Activated T-cell treated with anti-CD3 and anti-CD28 coated beads, Interleukin-2, amount 50 U/mL, for 48 hours (primary cell): ENCODE data around the gene MKI67.
A peak's percentile ranks its signal among the peaks of the same experiment; 100 is the strongest.

Experiments
- DNase-seq, 2 experiments: peaks; one replicate each; pipeline ENCODE4 v3.0.0-alpha.2; 2020

Gene MKI67

GRCh38 chr10:128081222-128081621 lies 45.0 kb downstream of the MKI67 start:
- DNase-seq: no peak

DNA sequence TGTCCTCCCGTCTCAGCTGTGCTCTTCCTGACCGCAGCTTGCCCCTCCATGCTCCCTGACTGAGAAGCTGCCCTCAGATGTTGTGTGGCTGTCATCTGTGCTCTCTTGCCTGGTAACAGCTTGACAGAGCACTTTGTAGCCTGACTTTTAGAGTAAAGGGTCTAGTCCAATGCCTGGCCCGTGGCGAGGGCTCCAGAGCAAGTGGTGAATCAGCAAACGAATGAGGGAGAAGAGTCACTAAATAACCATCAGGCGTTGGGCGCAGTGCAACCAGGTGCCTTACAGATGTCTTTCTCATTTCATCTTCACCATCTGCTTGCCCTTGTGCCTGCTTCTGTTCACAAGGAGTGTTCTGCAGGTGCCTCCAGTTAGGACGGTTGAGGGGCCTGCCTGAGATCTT lies 45.6 kb downstream of the MKI67 start:
- peak in 1 of 2 experiments; percentile 16 for DNase-seq

GRCh38 chr10:128080231-128080630 lies 46.0 kb downstream of the MKI67 start:
- DNase-seq: peak in 1 of 2 experiments; percentile 10

DNA sequence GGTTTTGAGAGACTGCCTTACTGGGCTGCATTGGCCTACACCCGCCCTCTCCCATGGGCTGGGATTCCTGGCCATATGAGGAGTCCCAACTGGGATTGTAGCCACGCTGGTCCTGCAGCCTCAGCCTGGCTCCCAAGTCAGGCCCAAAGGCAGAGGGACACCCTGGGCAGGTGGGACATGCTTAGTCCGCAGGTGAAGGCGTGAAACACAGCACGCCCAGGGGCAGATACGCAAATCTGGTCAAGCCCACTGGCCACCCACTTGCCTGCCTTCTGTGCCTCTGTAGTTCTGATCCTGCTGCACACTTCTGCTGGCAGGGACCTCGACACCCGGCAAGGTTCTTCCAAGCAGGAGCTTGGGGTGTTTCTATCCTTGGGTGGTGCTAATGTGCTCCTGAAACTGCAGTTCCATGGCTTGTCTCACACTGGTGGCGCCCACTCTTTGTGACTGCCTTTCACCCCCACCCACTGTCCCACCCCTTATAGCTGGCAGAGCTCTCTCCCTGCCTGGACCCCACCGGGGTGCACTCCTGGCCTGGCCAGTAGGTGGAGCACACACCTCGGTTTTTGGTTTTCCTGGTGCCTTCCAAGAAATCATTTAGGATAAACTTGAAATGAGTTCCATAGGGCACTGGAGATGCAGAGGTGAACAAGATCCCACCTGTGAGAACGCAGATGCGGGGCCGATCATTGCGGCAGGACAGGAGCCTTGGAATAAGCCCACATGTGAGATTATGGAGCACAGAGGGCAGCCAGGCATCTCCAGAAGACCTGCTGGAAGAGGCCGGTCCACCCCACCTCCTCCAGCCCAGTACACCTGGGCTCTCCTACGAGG lies 47.9 kb downstream of the MKI67 start:
- DNase-seq: peak; percentile 65 to 67

DNA sequence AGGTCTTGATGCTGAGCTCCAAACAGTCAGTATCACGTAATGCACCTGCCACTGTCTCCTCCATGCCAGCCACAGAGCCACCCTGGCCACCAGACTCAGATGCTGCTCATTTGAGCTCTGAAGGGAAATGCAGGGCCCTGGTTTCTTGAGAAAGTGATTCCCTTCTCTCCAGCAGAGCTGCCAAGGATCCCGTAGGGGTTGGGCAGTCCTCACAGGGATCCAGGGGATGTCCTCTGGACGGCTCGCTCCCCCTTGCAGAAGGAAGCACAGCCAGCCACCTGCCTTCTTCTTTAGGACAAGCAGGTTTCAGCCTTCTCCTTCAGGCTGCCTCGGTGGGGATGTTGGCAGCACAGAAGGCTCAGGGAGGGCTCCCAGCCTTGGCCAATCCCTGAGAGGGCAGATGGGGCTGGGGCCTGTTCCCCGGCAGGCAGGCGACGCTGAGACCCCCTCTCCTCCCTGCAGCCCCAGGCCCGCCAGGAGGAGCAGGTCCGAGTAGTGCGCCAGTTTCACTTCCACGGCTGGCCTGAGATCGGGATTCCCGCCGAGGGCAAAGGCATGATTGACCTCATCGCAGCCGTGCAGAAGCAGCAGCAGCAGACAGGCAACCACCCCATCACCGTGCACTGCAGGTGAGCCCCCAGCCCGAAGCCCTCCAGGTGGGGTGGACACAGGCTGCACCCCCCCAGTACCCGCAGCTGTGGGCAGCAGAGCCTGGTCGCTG lies 48.9 kb downstream of the MKI67 start:
- peak; percentile 11 for DNase-seq

- DNase-seq: no peak
Measured at GRCh38 chr10:128074589-128074988, 51.6 kb downstream of the MKI67 start.

DNA sequence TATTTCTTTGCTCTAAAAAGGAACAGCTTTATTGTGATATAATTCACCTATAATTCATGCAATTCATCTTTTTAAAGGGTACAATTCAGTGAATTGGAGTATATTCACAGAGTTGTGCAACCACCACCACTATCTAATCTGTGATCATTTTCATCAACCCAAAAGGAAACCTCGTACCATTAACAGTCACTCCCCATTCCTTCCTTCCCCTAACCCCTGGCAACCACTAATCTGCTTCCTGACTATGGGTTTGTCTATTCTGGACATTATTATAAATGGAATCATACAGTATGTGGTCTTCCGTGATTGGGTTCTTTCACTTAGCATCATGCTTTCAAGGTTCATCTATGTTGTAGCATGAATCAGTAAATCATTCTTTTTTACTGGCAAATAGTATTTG lies 52.3 kb downstream of the MKI67 start:
- no peak for DNase-seq

DNA sequence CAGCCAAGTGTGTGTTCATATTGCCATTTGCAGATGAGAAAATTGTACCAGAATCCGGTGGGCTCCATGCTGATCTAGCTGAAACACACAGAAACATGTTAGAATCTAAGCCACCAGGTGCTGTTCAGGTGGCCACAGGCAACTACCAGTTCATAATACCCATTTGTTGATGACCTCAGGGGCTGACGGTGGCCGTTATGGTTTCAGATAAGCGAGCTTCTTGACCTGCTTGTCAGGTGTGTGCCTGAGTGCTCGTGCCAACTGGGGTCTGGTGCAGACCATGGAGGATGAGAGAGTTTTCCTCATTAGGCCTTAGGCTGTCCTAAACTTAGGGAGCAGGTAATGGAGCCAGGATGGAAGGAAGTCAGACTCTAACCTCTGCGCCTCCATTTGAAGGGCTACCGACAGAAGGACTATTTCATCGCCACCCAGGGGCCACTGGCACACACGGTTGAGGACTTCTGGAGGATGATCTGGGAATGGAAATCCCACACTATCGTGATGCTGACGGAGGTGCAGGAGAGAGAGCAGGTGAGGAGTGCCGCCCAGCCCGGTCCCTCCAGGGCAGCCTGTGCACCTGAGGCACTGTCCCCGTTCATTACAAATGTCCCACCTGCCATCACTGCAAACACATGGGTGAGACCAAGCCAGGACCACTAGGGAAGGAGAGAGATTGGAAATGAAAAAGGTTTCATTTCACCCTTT lies 53.1 kb downstream of the MKI67 start:
- DNase-seq: no peak

DNA sequence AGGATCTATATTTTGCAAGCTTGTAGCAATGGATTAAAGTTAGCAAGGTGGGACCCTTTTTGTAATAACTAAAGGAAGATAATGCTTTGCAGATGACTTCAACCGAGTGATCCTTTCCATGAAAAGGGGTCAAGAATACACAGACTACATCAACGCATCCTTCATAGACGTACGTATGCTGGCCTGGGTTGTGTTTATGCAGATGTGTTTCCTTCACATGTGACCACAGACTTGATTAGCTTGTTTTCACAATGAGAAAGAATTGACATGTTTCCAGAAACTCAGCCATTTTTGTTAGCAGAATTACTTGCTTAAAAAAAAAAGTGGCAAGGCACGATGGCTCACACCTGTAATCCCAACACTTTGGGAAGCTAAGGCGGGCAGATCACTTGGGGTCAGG lies 54.2 kb downstream of the MKI67 start:
- DNase-seq: no peak

GRCh38 chr10:128071417-128071782 lies 54.8 kb downstream of the MKI67 start:
- DNase-seq: no peak

DNA sequence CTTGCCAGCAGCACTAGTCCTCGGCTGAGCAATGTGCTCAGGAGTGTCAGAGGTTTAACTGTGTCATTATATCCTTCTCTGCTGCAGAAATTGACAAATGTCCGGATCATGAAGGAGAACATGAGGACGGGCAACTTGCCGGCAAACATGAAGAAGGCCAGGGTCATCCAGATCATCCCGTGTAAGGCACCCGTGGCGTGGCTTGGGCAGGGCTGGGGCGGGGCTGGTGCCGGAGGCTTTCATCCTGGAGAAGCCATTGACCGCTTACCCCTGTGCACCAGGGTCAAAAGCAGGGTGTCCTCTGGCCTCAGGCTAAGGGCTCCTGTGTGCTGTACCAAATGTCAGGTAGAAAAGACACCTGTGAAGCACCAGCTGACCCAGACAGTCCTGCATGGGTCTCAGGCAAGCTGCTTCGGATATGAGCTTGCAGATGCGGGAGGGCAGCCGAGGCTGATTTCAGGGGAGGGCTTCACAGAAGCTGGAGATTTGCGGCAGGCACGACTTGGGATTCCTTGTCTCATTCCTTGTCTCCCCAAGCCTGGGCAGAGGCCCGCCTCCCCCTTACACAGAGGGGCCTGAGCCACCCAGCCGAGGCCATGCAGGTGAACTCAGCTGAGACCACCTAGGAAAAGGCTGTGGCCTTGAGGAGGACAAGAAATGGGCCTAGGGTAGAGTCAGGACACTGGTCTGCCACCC lies 55.4 kb downstream of the MKI67 start:
- no peak for DNase-seq

- no peak for DNase-seq
Measured at GRCh38 chr10:128070161-128070560, 56.1 kb downstream of the MKI67 start.

DNA sequence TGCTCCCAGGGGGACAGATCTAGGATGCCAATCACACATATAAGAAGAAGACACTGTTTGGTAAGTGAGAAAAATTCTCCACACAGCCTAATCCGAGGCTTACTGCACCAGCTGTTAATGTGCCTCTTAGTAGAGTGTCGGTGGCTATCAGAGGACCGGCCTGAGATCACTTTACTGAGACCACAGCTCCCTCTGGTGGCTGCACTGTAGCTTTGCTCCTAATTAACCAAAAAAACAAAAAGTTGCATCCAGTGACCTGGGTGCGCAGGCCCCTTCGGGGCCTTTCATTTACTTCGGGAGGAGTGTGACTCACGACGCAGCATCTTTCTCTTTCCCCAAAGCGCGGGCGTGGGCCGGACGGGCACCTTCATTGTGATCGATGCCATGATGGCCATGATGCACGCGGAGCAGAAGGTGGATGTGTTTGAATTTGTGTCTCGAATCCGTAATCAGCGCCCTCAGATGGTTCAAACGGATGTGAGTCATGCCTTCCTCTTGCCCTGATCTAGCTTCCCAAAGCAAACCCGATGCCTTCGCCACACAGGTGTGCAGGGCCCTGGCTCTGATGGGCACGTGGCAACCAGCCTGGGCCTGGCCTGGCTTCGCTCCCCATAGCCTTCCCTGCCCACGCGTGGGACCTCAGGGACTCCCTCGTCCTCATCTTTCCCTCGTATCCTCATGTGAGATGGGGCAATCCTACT lies 56.7 kb downstream of the MKI67 start:
- DNase-seq: peak; percentile 78 to 83

- DNase-seq: no peak
Measured at GRCh38 chr10:128068398-128069285, 57.6 kb downstream of the MKI67 start.

- DNase-seq: no peak
Measured at GRCh38 chr10:128067691-128068397, 58.4 kb downstream of the MKI67 start.

DNA sequence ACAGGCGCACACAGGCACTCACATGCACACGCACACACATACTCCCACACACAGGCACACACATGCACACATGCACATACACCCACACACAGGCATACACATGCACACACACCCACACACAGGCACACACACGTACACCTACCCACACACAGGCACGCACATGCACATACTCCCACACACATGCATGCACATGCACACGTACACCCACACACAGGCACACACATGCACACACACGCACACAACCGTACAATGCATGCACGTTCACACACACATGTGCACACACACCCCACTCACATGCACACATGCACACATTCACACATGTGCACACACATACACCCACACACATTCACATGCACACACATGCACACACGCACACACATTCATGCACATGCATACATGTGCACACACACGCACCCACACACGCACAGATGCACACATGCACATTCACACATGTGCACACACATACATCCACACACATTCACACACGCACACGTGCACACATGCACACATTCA lies 59.3 kb downstream of the MKI67 start:
- no peak for DNase-seq

DNA sequence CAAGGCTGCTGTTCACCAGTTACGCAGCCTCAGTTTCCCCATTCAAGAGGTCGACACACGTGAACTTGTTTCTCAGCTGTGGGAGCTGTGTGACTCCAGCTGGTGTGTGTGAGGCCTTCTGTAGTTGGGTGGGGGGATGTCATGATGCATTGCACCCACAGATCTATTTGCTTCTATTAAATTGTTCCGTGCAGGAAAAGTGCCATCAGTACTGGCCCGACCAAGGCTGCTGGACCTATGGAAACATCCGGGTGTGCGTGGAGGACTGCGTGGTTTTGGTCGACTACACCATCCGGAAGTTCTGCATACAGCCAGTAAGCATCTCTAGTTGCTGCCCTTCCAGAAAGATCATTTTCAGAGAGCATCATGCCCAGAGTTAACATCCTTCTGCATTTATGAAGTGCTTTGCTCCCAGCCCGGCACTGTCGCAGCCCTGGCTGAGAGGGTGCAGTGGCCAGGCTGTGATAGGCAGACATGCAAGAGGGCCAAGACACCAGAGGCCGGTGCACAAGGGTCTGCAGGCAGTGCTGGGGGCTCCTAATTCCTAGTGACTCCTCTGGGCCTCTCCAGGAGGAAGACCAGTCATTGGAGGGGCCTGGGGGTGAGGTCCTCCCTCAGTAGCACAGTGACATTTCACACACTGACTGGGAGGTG lies 60.2 kb downstream of the MKI67 start:
- no peak for DNase-seq

DNA sequence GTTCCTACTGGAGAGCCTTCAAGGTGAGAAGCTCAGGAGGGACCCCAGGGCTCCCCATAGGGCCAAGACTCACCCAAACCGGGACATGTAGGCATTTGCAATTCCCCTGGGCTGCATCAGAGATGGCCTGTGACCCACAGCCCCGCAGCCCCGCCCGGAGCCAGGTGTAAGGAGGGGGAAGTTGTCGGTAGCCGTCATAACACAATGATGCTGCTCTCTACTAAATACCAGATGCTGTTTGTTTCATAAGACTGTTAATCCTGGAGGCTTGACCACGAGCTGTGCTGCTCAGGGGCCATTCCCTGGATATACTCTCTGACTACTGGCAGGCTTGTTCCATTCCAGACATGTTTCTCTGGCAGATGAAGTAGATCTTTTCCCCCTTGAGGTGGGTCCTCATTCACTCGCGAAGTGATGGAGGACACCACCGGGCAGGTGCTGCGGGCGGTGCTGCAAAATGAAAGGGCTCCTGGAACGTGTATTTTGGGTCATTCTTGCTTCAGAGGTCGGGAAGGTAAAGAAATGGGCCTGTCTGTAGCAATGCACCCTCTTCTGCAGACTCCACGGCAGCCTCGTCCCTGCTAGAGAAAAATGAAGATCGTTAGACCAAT lies 61.1 kb downstream of the MKI67 start:
- no peak for DNase-seq
